Hepatocyte (in vitro differentiated cells): ENCODE measurements around the gene PARP4. TPM values are rescaled to one million over a fixed set of nuclear protein-coding genes. Genes with fewer than 3 reads are reported as not detected.
"Not testable (repeated sequence)": the region's sequence is repeated elsewhere in the genome, so short reads cannot be mapped to it uniquely, and the experiment has no call there.

ENCODE experiments used
- DNase-seq: peaks from one replicate; pipeline ENCODE4 v3.0.0-alpha.2; 2016; ENCODE audit warnings: low spot score
- H2AFZ ChIP-seq: fragments of 200-600 bp; sonication (generic); 2 replicates; pipeline ENCODE4 v1.6.0; 2016; ENCODE audit warnings: antibody characterized with exemption, mild to moderate bottlenecking
- H3K27ac ChIP-seq: fragments of 200-600 bp; sonication (generic); 2 replicates; pipeline ENCODE4 v1.5.1; 2016; ENCODE audit warnings: mild to moderate bottlenecking
- H3K27me3 ChIP-seq: fragments of 200-600 bp; sonication (generic); 2 replicates; pipeline ENCODE4 v1.6.1; 2016
- H3K36me3 ChIP-seq: fragments of 200-600 bp; sonication (generic); replicated peaks from 2 replicates; pipeline ENCODE4 v1.5.1; 2016; ENCODE audit warnings: low read depth; ENCODE audit not compliant: insufficient read depth
- H3K4me1 ChIP-seq: fragments of 200-600 bp; sonication (generic); 2 replicates; pipeline ENCODE4 v1.5.1; 2016; ENCODE audit warnings: mild to moderate bottlenecking, moderate library complexity; ENCODE audit not compliant: insufficient read depth
- H3K4me2 ChIP-seq: fragments of 200-600 bp; sonication (generic); 2 replicates; pipeline ENCODE4 v1.6.0; 2016
- H3K4me3 ChIP-seq: fragments of 200-600 bp; sonication (generic); 2 replicates; pipeline ENCODE4 v1.5.1; 2016; ENCODE audit warnings: mild to moderate bottlenecking
- H3K79me2 ChIP-seq: fragments of 200-600 bp; sonication (generic); 2 replicates; pipeline ENCODE4 v1.6.0; 2017; ENCODE audit warnings: mild to moderate bottlenecking
- H3K9me2 ChIP-seq: fragments of 200-600 bp; sonication (generic); replicated peaks from 2 replicates; pipeline ENCODE4 v1.6.0; 2017; ENCODE audit warnings: mild to moderate bottlenecking; ENCODE audit not compliant: insufficient read depth
- H3K9me3 ChIP-seq: fragments of 200-600 bp; sonication (generic); 2 replicates; pipeline ENCODE4 v1.5.1; 2016; ENCODE audit warnings: low read depth, mild to moderate bottlenecking
- H4K20me1 ChIP-seq: fragments of 200-600 bp; sonication (generic); 2 replicates; pipeline ENCODE4 v1.6.0; 2016; ENCODE audit warnings: mild to moderate bottlenecking; ENCODE audit not compliant: insufficient read depth, poor library complexity, severe bottlenecking
- CTCF ChIP-seq: fragments of 200-600 bp; sonication (generic); IDR thresholded peaks from 2 replicates; pipeline ENCODE4 v1.5.1; 2016; ENCODE audit warnings: antibody characterized with exemption, mild to moderate bottlenecking; ENCODE audit not compliant: poor library complexity
- EZH2 ChIP-seq: fragments of 200-600 bp; sonication (generic); IDR thresholded peaks from 2 replicates; pipeline ENCODE4 v1.6.1; 2016; ENCODE audit warnings: antibody characterized with exemption, mild to moderate bottlenecking, borderline replicate concordance
- EZH2phosphoT487 ChIP-seq: fragments of 200-600 bp; sonication (generic); IDR thresholded peaks from one replicate; pipeline ENCODE4 v1.6.1; 2018; ENCODE audit warnings: antibody characterized with exemption, mild to moderate bottlenecking, low read depth, moderate library complexity; ENCODE audit not compliant: unreplicated experiment, severe bottlenecking
- WGBS: methylation state at CpG from one replicate; pipeline ENCODE4 v1.1.6; 2016; ENCODE audit warnings: low lambda C conversion rate; ENCODE audit errors: missing lambda C conversion rate; 5-methylcytosine and 5-hydroxymethylcytosine counted together
- polyA plus RNA-seq: library from polyadenylated mRNA; unstranded; fragments of >200 nt; fragmentation: Nextera tagmentation; extraction: Ambion mirVana; gene quantifications from 2 replicates; pipeline ENCODE4 v1.2.1, GENCODE V29; 2016
- total RNA-seq: library from RNA; depleted of rRNA; stranded (reverse); fragments of >200 nt; gene quantifications from 2 replicates; pipeline ENCODE4 v1.2.3, GENCODE V29; 2014

PARP4 gene
- total and polyA plus RNA-seq, 2 experiments from 2014 or later: 21.6 to 49.5 TPM

- TF ChIP-seq EZH2 (no peak), CTCF (no peak), EZH2phosphoT487 (no peak)
- H3K4me1 ChIP-seq: peaks cover 12% of the 10 kb centered on the region
- no peaks in the 10 kb centered on the region for H3K27me3 ChIP-seq
- no peaks in the 10 kb centered on the region for H3K9me2 ChIP-seq
- peak overlapping the region; percentile 96 for H3K27ac ChIP-seq
- no peaks in the 10 kb centered on the region for H3K9me3 ChIP-seq
- peak overlapping the region; percentile 85 for H2AFZ ChIP-seq
- peaks cover 44% of the 10 kb centered on the region for H3K79me2 ChIP-seq
- H3K36me3 ChIP-seq: no peaks in the 10 kb centered on the region
- H4K20me1 ChIP-seq: peaks cover 9% of the 10 kb centered on the region
- DNase-seq: no peak
- H3K4me3 ChIP-seq: peak overlapping the region; percentile 52
- WGBS: 18% methylated on average over 6 of the region's 6 CpGs
- H3K4me2 ChIP-seq: peak overlapping the region; percentile 73
Measured at GRCh38 chr13:24511816-24512196, 772 bp downstream of the PARP4 start.

- Histone ChIP-seq H3K9me2 (no peaks in the 10 kb centered on the region), H2AFZ (peak overlapping the region; percentile 85), H3K27me3 (no peaks in the 10 kb centered on the region), H3K27ac (peak overlapping the region; percentile 96), H3K4me3 (peak overlapping the region; percentile 52), H4K20me1 (peaks cover 9% of the 10 kb centered on the region), H3K4me2 (peak overlapping the region; percentile 73), H3K79me2 (peaks cover 50% of the 10 kb centered on the region), H3K4me1 (peaks cover 12% of the 10 kb centered on the region), H3K9me3 (no peaks in the 10 kb centered on the region), H3K36me3 (no peaks in the 10 kb centered on the region)
- peak; percentile 67 for DNase-seq
- no peak for TF ChIP-seq CTCF
- no peak for TF ChIP-seq EZH2phosphoT487
- WGBS: 73% methylated on average over 22 of the region's 22 CpGs
Measured at GRCh38 chr13:24511019-24511815, 1.4 kb downstream of the PARP4 start.

- Histone ChIP-seq H3K4me2 (no peak overlapping the region), H2AFZ (no peak overlapping the region), H3K36me3 (no peaks in the 10 kb centered on the region), H3K9me2 (no peaks in the 10 kb centered on the region), H3K79me2 (peaks cover 69% of the 10 kb centered on the region), H3K4me3 (no peak overlapping the region), H3K4me1 (peaks cover 9% of the 10 kb centered on the region), H3K27me3 (no peaks in the 10 kb centered on the region), H4K20me1 (peaks cover 9% of the 10 kb centered on the region), H3K27ac (no peak overlapping the region), H3K9me3 (no peaks in the 10 kb centered on the region)
- WGBS: 97% methylated on average over 44 of the region's 50 CpGs
- no peak for DNase-seq
- no peak for TF ChIP-seq EZH2phosphoT487
- TF ChIP-seq EZH2: no peak
- TF ChIP-seq CTCF: no peak
Measured at GRCh38 chr13:24506698-24507335, 5.8 kb downstream of the PARP4 start.

- not testable (repeated sequence) for H3K9me3 ChIP-seq, H4K20me1 ChIP-seq, H3K27ac ChIP-seq, H3K9me2 ChIP-seq, H3K27me3 ChIP-seq, H3K36me3 ChIP-seq, H2AFZ ChIP-seq, H3K4me2 ChIP-seq, H3K4me3 ChIP-seq, DNase-seq, H3K4me1 ChIP-seq
- 97% methylated on average over 6 of the region's 6 CpGs for WGBS
- H3K79me2 ChIP-seq: peaks cover 68% of the 10 kb centered on the region
Measured at GRCh38 chr13:24506283-24506682, 6.3 kb downstream of the PARP4 start.
